Stomach (tissue), 19 donors: ENCODE results near the gene BSN. TPM values are rescaled to one million over a fixed set of nuclear protein-coding genes. Genes with fewer than 3 reads are reported as not detected.

Source experiments
- DNase-seq, 2 donors: peaks; one replicate each; pipeline versions ENCODE4 v3.0.0 to v3.0.0-alpha.2; 2013 to 2019
- H3K27ac ChIP-seq, 5 donors: fragments of 200-600 bp in 4 of 5; sonication (generic) in 4 of 5; one replicate each; pipeline ENCODE4 v1.5.1; 2013 to 2019; ENCODE audit warnings: mild to moderate bottlenecking in 1 of 5, moderate library complexity in 1 of 5
- H3K27me3 ChIP-seq, 3 donors: fragments of 200-600 bp; sonication (generic); one replicate each; pipeline ENCODE4 v1.5.1; 2017 to 2019; ENCODE audit warnings: mixed run types in 1 of 3
- H3K36me3 ChIP-seq, 4 donors: fragments of 200-600 bp; sonication (generic); 1 replicate in 3 of 4; 2 replicates in 1 of 4; pipeline ENCODE4 v1.5.1; 2016 to 2019
- H3K4me1 ChIP-seq, 4 donors: fragments of 200-600 bp; sonication (generic); one replicate each; pipeline ENCODE4 v1.5.1; 2016 to 2019
- H3K4me3 ChIP-seq, 4 donors: fragments of 200-600 bp; sonication (generic) in 3 of 4; one replicate each; pipeline ENCODE4 v1.5.1; 2016 to 2019; ENCODE audit warnings: mild to moderate bottlenecking in 1 of 4
- H3K9me3 ChIP-seq, 4 donors: fragments of 200-600 bp; sonication (generic); one replicate each; pipeline ENCODE4 v1.5.1; 2016 to 2019
- CTCF ChIP-seq, 7 experiments: fragments of 450-650 bp in 4 of 7; fragments of 200-600 bp in 3 of 7; sonication (generic) in 3 of 7; IDR thresholded peaks; one replicate each; pipeline ENCODE4 v1.5.1; 2016 to 2019; ENCODE audit warnings: antibody characterized with exemption in 7 of 7, control low read depth in 2 of 7, mild to moderate bottlenecking in 1 of 7
- EP300 ChIP-seq: sonication (generic); formaldehyde crosslinking; IDR thresholded peaks from one replicate; pipeline ENCODE4 v1.6.1; 2017; ENCODE audit warnings: antibody characterized with exemption
- POLR2A ChIP-seq, 4 donors: fragments of 450-650 bp; IDR thresholded peaks; one replicate each; pipeline ENCODE4 v1.6.1; 2016; ENCODE audit warnings: antibody characterized with exemption in 4 of 4, control low read depth in 2 of 4, mild to moderate bottlenecking in 1 of 4, moderate library complexity in 1 of 4
- POLR2AphosphoS5 ChIP-seq, 3 donors: sonication (generic); formaldehyde crosslinking; IDR thresholded peaks; one replicate each; pipeline ENCODE4 v1.6.1; 2016; ENCODE audit warnings: antibody characterized with exemption in 3 of 3
- WGBS, 5 donors: extraction: QIAGEN DNeasy Blood & Tissue Kit in 3 of 5; methylation state at CpG; one replicate each; pipeline versions ENCODE4 v1.1.5 to v1.1.7; 2013 to 2018; 5-methylcytosine and 5-hydroxymethylcytosine counted together
- intact Hi-C: fragments of 100-400 bp; cut with DNase I; formaldehyde crosslinking; loops from one replicate; pipeline ENCODE4 v1.15.1; 2023; ENCODE audit warnings: low total_unique reads
- long read RNA-seq, 10 donors: transcript quantifications; one replicate each; lab custom pipeline, GENCODE V29; 2026
- polyA plus RNA-seq, 3 donors: library from polyadenylated mRNA; stranded (reverse); fragments of 200-250 nt; gene quantifications; one replicate each; pipeline ENCODE4 v1.2.3, GENCODE V29; 2013
- total RNA-seq, 5 donors: library from RNA; depleted of rRNA; stranded (reverse); fragments of >200 nt; gene quantifications; one replicate each; pipeline versions ENCODE4 v1.1.0 to v1.2.3, GENCODE V29; 2014 to 2016
- donor health status: healthy with polysubstance abuse.
- donor health status: Bipolar disorder and iron deficiency.
- donor health status: healthy.

Gene BSN, protein sequence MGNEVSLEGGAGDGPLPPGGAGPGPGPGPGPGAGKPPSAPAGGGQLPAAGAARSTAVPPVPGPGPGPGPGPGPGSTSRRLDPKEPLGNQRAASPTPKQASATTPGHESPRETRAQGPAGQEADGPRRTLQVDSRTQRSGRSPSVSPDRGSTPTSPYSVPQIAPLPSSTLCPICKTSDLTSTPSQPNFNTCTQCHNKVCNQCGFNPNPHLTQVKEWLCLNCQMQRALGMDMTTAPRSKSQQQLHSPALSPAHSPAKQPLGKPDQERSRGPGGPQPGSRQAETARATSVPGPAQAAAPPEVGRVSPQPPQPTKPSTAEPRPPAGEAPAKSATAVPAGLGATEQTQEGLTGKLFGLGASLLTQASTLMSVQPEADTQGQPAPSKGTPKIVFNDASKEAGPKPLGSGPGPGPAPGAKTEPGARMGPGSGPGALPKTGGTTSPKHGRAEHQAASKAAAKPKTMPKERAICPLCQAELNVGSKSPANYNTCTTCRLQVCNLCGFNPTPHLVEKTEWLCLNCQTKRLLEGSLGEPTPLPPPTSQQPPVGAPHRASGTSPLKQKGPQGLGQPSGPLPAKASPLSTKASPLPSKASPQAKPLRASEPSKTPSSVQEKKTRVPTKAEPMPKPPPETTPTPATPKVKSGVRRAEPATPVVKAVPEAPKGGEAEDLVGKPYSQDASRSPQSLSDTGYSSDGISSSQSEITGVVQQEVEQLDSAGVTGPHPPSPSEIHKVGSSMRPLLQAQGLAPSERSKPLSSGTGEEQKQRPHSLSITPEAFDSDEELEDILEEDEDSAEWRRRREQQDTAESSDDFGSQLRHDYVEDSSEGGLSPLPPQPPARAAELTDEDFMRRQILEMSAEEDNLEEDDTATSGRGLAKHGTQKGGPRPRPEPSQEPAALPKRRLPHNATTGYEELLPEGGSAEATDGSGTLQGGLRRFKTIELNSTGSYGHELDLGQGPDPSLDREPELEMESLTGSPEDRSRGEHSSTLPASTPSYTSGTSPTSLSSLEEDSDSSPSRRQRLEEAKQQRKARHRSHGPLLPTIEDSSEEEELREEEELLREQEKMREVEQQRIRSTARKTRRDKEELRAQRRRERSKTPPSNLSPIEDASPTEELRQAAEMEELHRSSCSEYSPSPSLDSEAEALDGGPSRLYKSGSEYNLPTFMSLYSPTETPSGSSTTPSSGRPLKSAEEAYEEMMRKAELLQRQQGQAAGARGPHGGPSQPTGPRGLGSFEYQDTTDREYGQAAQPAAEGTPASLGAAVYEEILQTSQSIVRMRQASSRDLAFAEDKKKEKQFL (N-terminal part only)
- total RNA-seq (1 to 10 TPM in 3 of 5 donors, under 1 TPM in 1, not detected in 1; 0.37 to 4.5 (median 1.5) TPM), polyA plus RNA-seq (under 1 TPM in 2 of 3 donors, not detected in 1; 0.03 to 0.06 TPM)
- long read RNA-seq, donor 1: 0 reads
- long read RNA-seq, donor 2: 0 reads
- long read RNA-seq, donor 3: 0 reads
- long read RNA-seq, donor 4: 0 reads
- long read RNA-seq, donor 5: 0 reads
- long read RNA-seq, donor 6: 0 reads
- long read RNA-seq, donor 7: 0 reads
- long read RNA-seq, donor 8: 0 reads
- long read RNA-seq, donor 9: 0 reads
- long read RNA-seq, donor 10: 0 reads

GRCh38 chr3:49553692-49554632 lies at the start of gene BSN:
BSN (plus strand) TSS chr3:49554477; CDS start chr3:49554603, 126 bp downstream.
- peak within 1 kb of the TSS; percentile 58 to 72 (median 62) for H3K4me3 ChIP-seq
- WGBS, 5 donors: 3 to 10% (median 5%) methylated on average over 28 to 76 of the region's 76 CpGs
- peak within 1 kb of the TSS; percentile 19 to 85 (median 73) for H3K27ac ChIP-seq
- H3K9me3 ChIP-seq: no peaks in the 10 kb centered on the region
- H3K27me3 ChIP-seq: peaks cover 0 to 20% (median 3%) of the 10 kb centered on the region in 3 donors
- intact Hi-C loops: no loop called here
- H3K36me3 ChIP-seq: no peaks in the 10 kb centered on the region
- peaks cover 6 to 21% (median 21%) of the 10 kb centered on the region in 4 donors for H3K4me1 ChIP-seq
- peak; percentile 88 to 98 for DNase-seq
- TF ChIP-seq POLR2AphosphoS5 (IDR thresholded peaks at IDR 0.05): peak in 2 of 3 donors; percentile 33 to 57
- no peak for TF ChIP-seq POLR2A (IDR thresholded peaks at IDR 0.05)
- peak in 1 of 7 experiments; percentile 7 for TF ChIP-seq CTCF (IDR thresholded peaks at IDR 0.05)
- no peak for TF ChIP-seq EP300

GRCh38 chr3:49506906-49507305 lies 47.4 kb upstream of the BSN start:
- WGBS, 5 donors: 85 to 93% (median 91%) methylated on average over 3 of the region's 3 CpGs
- no peaks in the 10 kb centered on the region for H3K9me3 ChIP-seq
- intact Hi-C loops: no loop called here

More at GRCh38 chr3:49506906-49507305, 47.4 kb upstream of the BSN start:
- TF ChIP-seq POLR2AphosphoS5 (IDR thresholded peaks at IDR 0.05) (no peak), EP300 (no peak), CTCF (IDR thresholded peaks at IDR 0.05) (no peak), POLR2A (IDR thresholded peaks at IDR 0.05) (no peak)
- Histone ChIP-seq H3K4me1 (peaks cover 0 to 28% (median 4%) of the 10 kb centered on the region in 4 donors), H3K4me3 (no peak overlapping the region), H3K27ac (no peak overlapping the region), H3K36me3 (peaks cover 14 to 21% (median 18%) of the 10 kb centered on the region in 4 donors), H3K27me3 (no peaks in the 10 kb centered on the region)
- no peak for DNase-seq
